Astrocyte (in vitro differentiated cells and primary cell): Measurements from ENCODE around the gene SYNDIG1L. TPM values are rescaled to one million over a fixed set of nuclear protein-coding genes. Genes with fewer than 3 reads are reported as not detected.

Experiments
- DNase-seq: peaks from one replicate; pipeline ENCODE4 v3.0.0-alpha.2; 2010; ENCODE audit warnings: low read depth
- FAIRE-seq: peaks from 2 replicates; lab custom pipeline; 2011; peaks lifted over from hg19 to GRCh38; lab: Jason Lieb, UNC
- H2AFZ ChIP-seq: 2 replicates; pipeline ENCODE4 v1.6.0; 2012; ENCODE audit warnings: low read depth, low read length, inconsistent platforms
- H3K27ac ChIP-seq: 2 replicates; pipeline ENCODE4 v1.5.1; 2011; ENCODE audit warnings: low read depth, low read length, inconsistent platforms
- H3K27me3 ChIP-seq: 2 replicates; pipeline ENCODE4 v1.6.0; 2011; ENCODE audit warnings: low read length, inconsistent platforms; ENCODE audit not compliant: insufficient read depth
- H3K36me3 ChIP-seq: 2 replicates; pipeline ENCODE4 v1.5.1; 2011; ENCODE audit warnings: low read length, inconsistent platforms; ENCODE audit not compliant: insufficient read depth
- H3K4me1 ChIP-seq: 2 replicates; pipeline ENCODE4 v1.5.1; 2011; ENCODE audit warnings: low read length, inconsistent platforms; ENCODE audit not compliant: insufficient read depth
- H3K4me2 ChIP-seq: 2 replicates; pipeline ENCODE4 v1.6.0; 2012; ENCODE audit warnings: low read length, inconsistent platforms
- H3K4me3 ChIP-seq: 2 replicates; pipeline ENCODE4 v1.5.1; 2011; ENCODE audit warnings: low read depth, mild to moderate bottlenecking, low read length, inconsistent platforms; ENCODE audit not compliant: insufficient read depth
- H3K79me2 ChIP-seq: 2 replicates; pipeline ENCODE4 v1.6.0; 2012; ENCODE audit warnings: mild to moderate bottlenecking, low read length, inconsistent platforms; ENCODE audit not compliant: insufficient read depth
- H3K9ac ChIP-seq: 2 replicates; pipeline ENCODE4 v1.6.0; 2012; ENCODE audit warnings: mild to moderate bottlenecking, low read length, inconsistent platforms
- H3K9me3 ChIP-seq: 2 replicates; pipeline ENCODE4 v1.5.1; 2012; ENCODE audit warnings: low read depth, mild to moderate bottlenecking, low read length, inconsistent platforms; ENCODE audit not compliant: insufficient read depth
- H4K20me1 ChIP-seq: 2 replicates; pipeline ENCODE4 v1.6.0; 2012; ENCODE audit warnings: low read length, inconsistent platforms; ENCODE audit not compliant: insufficient read depth
- H3K27ac Mint-ChIP-seq: one replicate; pipeline ENCODE4 v1.8.0; 2021; ENCODE audit warnings: mild to moderate bottlenecking, mixed read lengths; ENCODE audit not compliant: unreplicated experiment
- H3K27me3 Mint-ChIP-seq: one replicate; pipeline ENCODE4 v1.8.0; 2021; ENCODE audit warnings: low read depth, mixed read lengths; ENCODE audit not compliant: unreplicated experiment
- H3K36me3 Mint-ChIP-seq: one replicate; pipeline ENCODE4 v1.8.0; 2021; ENCODE audit warnings: low read depth, mixed read lengths; ENCODE audit not compliant: unreplicated experiment
- H3K4me1 Mint-ChIP-seq: one replicate; pipeline ENCODE4 v1.8.0; 2021; ENCODE audit warnings: low read depth, mixed read lengths; ENCODE audit not compliant: unreplicated experiment
- H3K4me3 Mint-ChIP-seq: one replicate; pipeline ENCODE4 v1.8.0; 2021; ENCODE audit warnings: mild to moderate bottlenecking, moderate library complexity, mixed read lengths; ENCODE audit not compliant: unreplicated experiment
- H3K9me3 Mint-ChIP-seq: one replicate; pipeline ENCODE4 v1.8.0; 2021; ENCODE audit warnings: mild to moderate bottlenecking, mixed read lengths; ENCODE audit not compliant: unreplicated experiment
- CTCF ChIP-seq: IDR thresholded peaks from 2 replicates; pipeline ENCODE4 v1.5.1; 2011; ENCODE audit warnings: low read depth, mild to moderate bottlenecking, inconsistent platforms, low read length, moderate library complexity; ENCODE audit not compliant: insufficient read depth
- EZH2 ChIP-seq: IDR thresholded peaks from 2 replicates; pipeline ENCODE4 v1.6.1; 2012; ENCODE audit warnings: mild to moderate bottlenecking, low read length, inconsistent platforms; ENCODE audit not compliant: insufficient read depth
- total RNA-seq: library from RNA; stranded (reverse); gene quantifications from 2 replicates; pipeline ENCODE4 v1.2.1, GENCODE V29; 2021

The SYNDIG1L gene
- total RNA-seq, 1 donor from 2014 or later = not detected

- DNase-seq (no peak), FAIRE-seq (no peak)
- H3K79me2 ChIP-seq = no peaks in the 10 kb centered on the region
- no peaks in the 10 kb centered on the region for H3K36me3 ChIP-seq
- no peak overlapping the region for H3K4me2 ChIP-seq
- Mint-ChIP-seq H3K9me3 (no peaks in the 10 kb centered on the region), H3K27me3 (peaks cover 37% of the 10 kb centered on the region), H3K4me3 (no peak overlapping the region), H3K4me1 (no peaks in the 10 kb centered on the region), H3K36me3 (no peaks in the 10 kb centered on the region), H3K27ac (no peak overlapping the region)
- H3K9me3 ChIP-seq = no peaks in the 10 kb centered on the region
- no peak overlapping the region for H2AFZ ChIP-seq
- H3K4me3 ChIP-seq = no peak overlapping the region
- TF ChIP-seq EZH2 (no peak), CTCF (no peak)
- no peak overlapping the region for H3K9ac ChIP-seq
- H3K27ac ChIP-seq = no peak overlapping the region
- no peaks in the 10 kb centered on the region for H4K20me1 ChIP-seq
- H3K27me3 ChIP-seq = peaks cover 7% of the 10 kb centered on the region
- no peaks in the 10 kb centered on the region for H3K4me1 ChIP-seq
These were observed 18.2 kb downstream of the SYNDIG1L start for GRCh38 chr14:74407801-74408154.

- Histone ChIP-seq H3K9ac (no peak overlapping the region), H3K27me3 (peaks cover 7% of the 10 kb centered on the region)
These were observed 18.8 kb downstream of the SYNDIG1L start for GRCh38 chr14:74407021-74407800.

More at GRCh38 chr14:74407021-74407800, 18.8 kb downstream of the SYNDIG1L start:
- no peak overlapping the region for H3K27ac ChIP-seq
- no peaks in the 10 kb centered on the region for H4K20me1 ChIP-seq
- no peak overlapping the region for H3K4me2 ChIP-seq
- H3K9me3 ChIP-seq = no peaks in the 10 kb centered on the region
- no peaks in the 10 kb centered on the region for H3K79me2 ChIP-seq
- DNase-seq (no peak), FAIRE-seq (no peak)
- TF ChIP-seq CTCF (no peak), EZH2 (no peak)
- Mint-ChIP-seq H3K36me3 (no peaks in the 10 kb centered on the region), H3K4me1 (no peaks in the 10 kb centered on the region), H3K27ac (no peak overlapping the region), H3K9me3 (no peaks in the 10 kb centered on the region), H3K27me3 (peaks cover 37% of the 10 kb centered on the region), H3K4me3 (no peak overlapping the region)
- H3K36me3 ChIP-seq = no peaks in the 10 kb centered on the region
- H3K4me3 ChIP-seq = no peak overlapping the region
- no peaks in the 10 kb centered on the region for H3K4me1 ChIP-seq
- H2AFZ ChIP-seq = no peak overlapping the region
